Neural progenitor cell (in vitro differentiated cells): ENCODE data around the gene IL6ST. TPM values are rescaled to one million over a fixed set of nuclear protein-coding genes. Genes with fewer than 3 reads are reported as not detected.

ENCODE experiments used
- DNase-seq: peaks from one replicate; pipeline ENCODE4 v3.0.0-alpha.2; 2016; ENCODE audit warnings: low spot score
- H2AFZ ChIP-seq: fragments of 200-600 bp; sonication (generic); replicated peaks from 2 replicates; pipeline ENCODE4 v1.6.1; 2016; ENCODE audit warnings: antibody characterized with exemption
- H3F3A ChIP-seq: fragments of 200-600 bp; sonication (generic); 2 replicates; pipeline ENCODE4 v1.6.1; 2016; ENCODE audit warnings: antibody characterized with exemption, low read depth
- H3K27ac ChIP-seq: fragments of 200-600 bp; sonication (generic); 2 replicates; pipeline ENCODE4 v1.5.1; 2016; ENCODE audit warnings: mild to moderate bottlenecking
- H3K27me3 ChIP-seq: fragments of 200-600 bp; sonication (generic); 2 replicates; pipeline ENCODE4 v1.6.1; 2016; ENCODE audit warnings: mild to moderate bottlenecking, moderate library complexity
- H3K36me3 ChIP-seq: fragments of 200-600 bp; sonication (generic); 2 replicates; pipeline ENCODE4 v1.5.1; 2016
- H3K4me1 ChIP-seq: fragments of 200-600 bp; sonication (generic); 2 replicates; pipeline ENCODE4 v1.6.1; 2016; ENCODE audit warnings: mixed run types
- H3K4me2 ChIP-seq: fragments of 200-600 bp; sonication (generic); 2 replicates; pipeline ENCODE4 v1.6.1; 2016
- H3K4me3 ChIP-seq: fragments of 200-600 bp; sonication (generic); 2 replicates; pipeline ENCODE4 v1.5.1; 2016
- H3K79me2 ChIP-seq: fragments of 200-600 bp; sonication (generic); 2 replicates; pipeline ENCODE4 v1.6.1; 2016; ENCODE audit warnings: low read depth
- H3K9ac ChIP-seq: fragments of 200-600 bp; sonication (generic); 2 replicates; pipeline ENCODE4 v1.6.1; 2016
- H3K9me3 ChIP-seq: fragments of 200-600 bp; sonication (generic); 2 replicates; pipeline ENCODE4 v1.5.1; 2016; ENCODE audit warnings: low read depth
- H4K20me1 ChIP-seq: fragments of 200-600 bp; sonication (generic); 2 replicates; pipeline ENCODE4 v1.6.1; 2016; ENCODE audit warnings: low read depth
- H3K27ac Mint-ChIP-seq: 3 replicates; pipeline ENCODE4 v1.8.0; 2021; ENCODE audit warnings: mixed read lengths
- H3K27me3 Mint-ChIP-seq: 2 replicates; pipeline ENCODE4 v1.8.0; 2022; ENCODE audit warnings: low read depth, mild to moderate bottlenecking, inconsistent platforms, moderate library complexity, mixed read lengths; ENCODE audit not compliant: insufficient read depth
- H3K36me3 Mint-ChIP-seq: 3 replicates; pipeline ENCODE4 v1.8.0; 2021; ENCODE audit warnings: mixed read lengths
- H3K4me1 Mint-ChIP-seq: 3 replicates; pipeline ENCODE4 v1.8.0; 2021; ENCODE audit warnings: mixed read lengths
- H3K4me3 Mint-ChIP-seq: 3 replicates; pipeline ENCODE4 v1.8.0; 2021; ENCODE audit warnings: mild to moderate bottlenecking, moderate library complexity, mixed read lengths
- H3K9me3 Mint-ChIP-seq: 3 replicates; pipeline ENCODE4 v1.8.0; 2020; ENCODE audit warnings: mixed read lengths
- EZH2 ChIP-seq: fragments of 200-600 bp; sonication (generic); IDR thresholded peaks from 2 replicates; pipeline ENCODE4 v1.6.1; 2017; ENCODE audit warnings: antibody characterized with exemption, mild to moderate bottlenecking, moderate library complexity
- EZH2phosphoT487 ChIP-seq: fragments of 200-600 bp; sonication (generic); IDR thresholded peaks from 2 replicates; pipeline ENCODE4 v1.6.1; 2017; ENCODE audit warnings: antibody characterized with exemption
- total RNA-seq: library from RNA; depleted of rRNA; stranded (reverse); fragments of >200 nt; gene quantifications from 2 replicates; pipeline ENCODE4 v1.2.3, GENCODE V29; 2015; ENCODE audit warnings: low replicate concordance
- TF ChIP-seq, protein P1 (sequence below): fragments of 200-600 bp; sonication (generic); IDR thresholded peaks from 2 replicates; pipeline ENCODE4 v1.5.1; 2017; ENCODE audit warnings: antibody characterized with exemption, mild to moderate bottlenecking

Gene IL6ST
- total RNA-seq, 1 donor from 2014 or later = 54.6 TPM

DNA sequence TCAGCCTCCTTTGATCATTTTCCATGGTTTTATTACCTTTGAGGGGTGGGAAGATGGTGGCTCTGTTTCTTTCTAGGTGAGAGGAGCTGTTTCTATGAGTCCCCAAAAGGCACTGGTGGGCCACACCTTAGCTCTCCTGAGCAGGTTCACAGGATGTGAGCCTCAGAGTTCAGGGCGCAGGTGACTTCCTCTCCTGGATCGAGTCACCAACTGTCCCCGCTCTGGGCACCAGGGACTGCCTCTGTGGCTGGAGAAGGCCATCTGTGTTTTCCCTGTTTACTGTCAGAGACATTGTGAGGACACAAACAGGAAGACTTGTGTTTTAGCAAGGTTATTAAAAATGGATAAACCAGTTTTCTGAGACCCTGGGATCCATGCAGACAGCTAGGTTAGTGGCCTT, 75.1 kb downstream of the IL6ST start:
- Mint-ChIP-seq H3K27ac (no peak overlapping the region), H3K36me3 (no peaks in the 10 kb centered on the region), H3K4me1 (peaks cover 15% of the 10 kb centered on the region), H3K9me3 (no peaks in the 10 kb centered on the region), H3K4me3 (no peak overlapping the region), H3K27me3 (peaks cover 9% of the 10 kb centered on the region)
- Histone ChIP-seq H3K27me3 (no peaks in the 10 kb centered on the region), H4K20me1 (no peaks in the 10 kb centered on the region), H3K9me3 (no peaks in the 10 kb centered on the region), H3F3A (no peaks in the 10 kb centered on the region), H3K4me3 (no peak overlapping the region), H2AFZ (no peak overlapping the region), H3K4me2 (no peak overlapping the region), H3K36me3 (no peaks in the 10 kb centered on the region), H3K9ac (no peak overlapping the region), H3K79me2 (no peaks in the 10 kb centered on the region), H3K4me1 (no peaks in the 10 kb centered on the region), H3K27ac (no peak overlapping the region)
- DNase-seq = no peak
- no peak for TF ChIP-seq EZH2
- TF ChIP-seq EZH2phosphoT487 = no peak
- TF ChIP-seq, protein P1, sequence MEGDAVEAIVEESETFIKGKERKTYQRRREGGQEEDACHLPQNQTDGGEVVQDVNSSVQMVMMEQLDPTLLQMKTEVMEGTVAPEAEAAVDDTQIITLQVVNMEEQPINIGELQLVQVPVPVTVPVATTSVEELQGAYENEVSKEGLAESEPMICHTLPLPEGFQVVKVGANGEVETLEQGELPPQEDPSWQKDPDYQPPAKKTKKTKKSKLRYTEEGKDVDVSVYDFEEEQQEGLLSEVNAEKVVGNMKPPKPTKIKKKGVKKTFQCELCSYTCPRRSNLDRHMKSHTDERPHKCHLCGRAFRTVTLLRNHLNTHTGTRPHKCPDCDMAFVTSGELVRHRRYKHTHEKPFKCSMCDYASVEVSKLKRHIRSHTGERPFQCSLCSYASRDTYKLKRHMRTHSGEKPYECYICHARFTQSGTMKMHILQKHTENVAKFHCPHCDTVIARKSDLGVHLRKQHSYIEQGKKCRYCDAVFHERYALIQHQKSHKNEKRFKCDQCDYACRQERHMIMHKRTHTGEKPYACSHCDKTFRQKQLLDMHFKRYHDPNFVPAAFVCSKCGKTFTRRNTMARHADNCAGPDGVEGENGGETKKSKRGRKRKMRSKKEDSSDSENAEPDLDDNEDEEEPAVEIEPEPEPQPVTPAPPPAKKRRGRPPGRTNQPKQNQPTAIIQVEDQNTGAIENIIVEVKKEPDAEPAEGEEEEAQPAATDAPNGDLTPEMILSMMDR = no peak

GRCh38 chr5:55918087-55919035, 76.4 kb downstream of the IL6ST start:
- DNase-seq = no peak

GRCh38 chr5:55917402-55918086, 77.2 kb downstream of the IL6ST start:
- H4K20me1 ChIP-seq = no peaks in the 10 kb centered on the region
- H3K9ac ChIP-seq = no peak overlapping the region
- no peaks in the 10 kb centered on the region for H3K9me3 ChIP-seq
- no peak overlapping the region for H3K4me3 ChIP-seq
- no peaks in the 10 kb centered on the region for H3K9me3 Mint-ChIP-seq
- no peak overlapping the region for H3K4me2 ChIP-seq
- H3K27ac ChIP-seq = no peak overlapping the region
- DNase-seq = no peak
- no peak overlapping the region for H2AFZ ChIP-seq
- peaks cover 11% of the 10 kb centered on the region for H3K4me1 Mint-ChIP-seq
- H3K27me3 Mint-ChIP-seq = peaks cover 7% of the 10 kb centered on the region
- no peaks in the 10 kb centered on the region for H3F3A ChIP-seq
- no peaks in the 10 kb centered on the region for H3K36me3 Mint-ChIP-seq
- TF ChIP-seq, protein P1 = no peak
- TF ChIP-seq EZH2 = no peak
- no peak for TF ChIP-seq EZH2phosphoT487
- H3K4me1 ChIP-seq = no peaks in the 10 kb centered on the region
- H3K36me3 ChIP-seq = no peaks in the 10 kb centered on the region
- H3K27ac Mint-ChIP-seq = no peak overlapping the region
- no peaks in the 10 kb centered on the region for H3K27me3 ChIP-seq
- H3K4me3 Mint-ChIP-seq = no peak overlapping the region
- H3K79me2 ChIP-seq = no peaks in the 10 kb centered on the region

More at GRCh38 chr5:55918087-55919035, 76.4 kb downstream of the IL6ST start:
- Mint-ChIP-seq H3K27ac (no peak overlapping the region), H3K27me3 (peaks cover 8% of the 10 kb centered on the region), H3K4me3 (no peak overlapping the region), H3K9me3 (no peaks in the 10 kb centered on the region), H3K36me3 (no peaks in the 10 kb centered on the region), H3K4me1 (peaks cover 14% of the 10 kb centered on the region)
- Histone ChIP-seq H3K79me2 (no peaks in the 10 kb centered on the region), H3K27me3 (no peaks in the 10 kb centered on the region), H3F3A (no peaks in the 10 kb centered on the region), H3K4me3 (no peak overlapping the region), H3K27ac (no peak overlapping the region), H4K20me1 (no peaks in the 10 kb centered on the region), H3K9me3 (no peaks in the 10 kb centered on the region), H3K36me3 (no peaks in the 10 kb centered on the region), H3K4me1 (no peaks in the 10 kb centered on the region), H2AFZ (no peak overlapping the region), H3K9ac (no peak overlapping the region), H3K4me2 (no peak overlapping the region)
- TF ChIP-seq EZH2phosphoT487 (no peak), EZH2 (no peak)
- TF ChIP-seq, protein P1 = no peak
